Measurements from ENCODE around the gene PRSS27. TPM values are rescaled to one million over a fixed set of nuclear protein-coding genes. Genes with fewer than 3 reads are reported as not detected.
A peak's percentile ranks its signal among the peaks of the same experiment; 100 is the strongest.

PRSS27 gene
- total RNA-seq, 1 donor from 2014 or later, result 5.5 TPM

DNA sequence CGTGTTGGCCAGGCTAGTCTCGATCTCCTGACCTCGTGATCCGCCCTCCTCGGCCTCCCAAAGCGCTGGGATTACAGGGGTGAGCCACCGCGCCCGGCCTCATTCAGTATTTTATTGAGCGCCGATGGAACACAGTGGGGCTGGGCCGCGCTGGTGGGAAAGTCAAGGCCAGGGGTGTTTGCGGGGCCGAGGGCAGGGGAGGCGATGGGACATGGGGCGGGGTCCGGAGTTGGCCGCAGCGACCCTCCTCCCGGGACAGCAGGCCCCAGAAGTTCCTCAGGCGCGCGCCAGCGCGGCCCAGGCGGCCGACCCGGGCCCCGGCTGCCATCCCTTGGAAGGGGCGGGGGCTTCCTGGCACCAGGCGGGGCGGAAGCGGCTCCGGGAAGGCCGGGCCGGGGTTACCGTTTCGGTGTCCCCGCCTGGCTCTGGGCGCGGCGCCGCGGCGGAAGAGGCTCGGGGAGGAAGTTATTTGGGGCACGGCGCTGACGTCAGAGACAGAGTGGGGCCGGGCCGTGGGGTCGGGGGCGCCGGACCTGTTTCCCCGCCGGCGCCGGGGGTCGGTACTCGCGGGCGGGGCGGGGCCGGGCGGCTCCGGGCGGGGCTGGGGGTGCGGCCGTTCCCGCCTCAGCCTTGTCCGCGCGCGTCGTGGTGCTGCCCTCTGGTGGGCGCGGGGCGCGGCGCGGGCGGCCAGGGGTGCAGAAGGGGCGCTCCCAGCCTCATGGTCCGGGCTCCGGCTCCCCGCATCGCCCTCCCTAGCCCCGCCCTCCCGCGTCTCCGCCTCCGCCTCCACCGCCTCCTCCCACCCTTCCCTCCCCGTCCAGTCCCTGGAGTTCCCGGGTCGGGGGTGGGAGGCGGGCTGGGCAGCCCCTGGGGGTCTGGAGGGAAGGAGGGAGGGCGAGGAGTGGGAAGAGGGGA lies 952 bp upstream of the PRSS27 start:
- H3K9me3 Mint-ChIP-seq (ENCODE audit: unreplicated experiment), result no peaks in the 10 kb centered on the region
- H3K27me3 Mint-ChIP-seq (ENCODE audit: unreplicated experiment), result peaks cover 9% of the 10 kb centered on the region
- TF ChIP-seq, protein P1, sequence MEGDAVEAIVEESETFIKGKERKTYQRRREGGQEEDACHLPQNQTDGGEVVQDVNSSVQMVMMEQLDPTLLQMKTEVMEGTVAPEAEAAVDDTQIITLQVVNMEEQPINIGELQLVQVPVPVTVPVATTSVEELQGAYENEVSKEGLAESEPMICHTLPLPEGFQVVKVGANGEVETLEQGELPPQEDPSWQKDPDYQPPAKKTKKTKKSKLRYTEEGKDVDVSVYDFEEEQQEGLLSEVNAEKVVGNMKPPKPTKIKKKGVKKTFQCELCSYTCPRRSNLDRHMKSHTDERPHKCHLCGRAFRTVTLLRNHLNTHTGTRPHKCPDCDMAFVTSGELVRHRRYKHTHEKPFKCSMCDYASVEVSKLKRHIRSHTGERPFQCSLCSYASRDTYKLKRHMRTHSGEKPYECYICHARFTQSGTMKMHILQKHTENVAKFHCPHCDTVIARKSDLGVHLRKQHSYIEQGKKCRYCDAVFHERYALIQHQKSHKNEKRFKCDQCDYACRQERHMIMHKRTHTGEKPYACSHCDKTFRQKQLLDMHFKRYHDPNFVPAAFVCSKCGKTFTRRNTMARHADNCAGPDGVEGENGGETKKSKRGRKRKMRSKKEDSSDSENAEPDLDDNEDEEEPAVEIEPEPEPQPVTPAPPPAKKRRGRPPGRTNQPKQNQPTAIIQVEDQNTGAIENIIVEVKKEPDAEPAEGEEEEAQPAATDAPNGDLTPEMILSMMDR (IDR thresholded peaks at IDR 0.05), result peak; percentile 84
- H3K27ac Mint-ChIP-seq (ENCODE audit: unreplicated experiment), result peak overlapping the region; percentile 62
- DNase-seq (ENCODE audit: extremely low spot score, unreplicated experiment), result peak; percentile 95
- peaks cover 3% of the 10 kb centered on the region for H3K4me1 Mint-ChIP-seq (ENCODE audit: unreplicated experiment)
- peak overlapping the region; percentile 76 for H3K4me3 Mint-ChIP-seq (ENCODE audit: unreplicated experiment)
- H3K36me3 Mint-ChIP-seq (ENCODE audit: unreplicated experiment), result no peaks in the 10 kb centered on the region

DNA sequence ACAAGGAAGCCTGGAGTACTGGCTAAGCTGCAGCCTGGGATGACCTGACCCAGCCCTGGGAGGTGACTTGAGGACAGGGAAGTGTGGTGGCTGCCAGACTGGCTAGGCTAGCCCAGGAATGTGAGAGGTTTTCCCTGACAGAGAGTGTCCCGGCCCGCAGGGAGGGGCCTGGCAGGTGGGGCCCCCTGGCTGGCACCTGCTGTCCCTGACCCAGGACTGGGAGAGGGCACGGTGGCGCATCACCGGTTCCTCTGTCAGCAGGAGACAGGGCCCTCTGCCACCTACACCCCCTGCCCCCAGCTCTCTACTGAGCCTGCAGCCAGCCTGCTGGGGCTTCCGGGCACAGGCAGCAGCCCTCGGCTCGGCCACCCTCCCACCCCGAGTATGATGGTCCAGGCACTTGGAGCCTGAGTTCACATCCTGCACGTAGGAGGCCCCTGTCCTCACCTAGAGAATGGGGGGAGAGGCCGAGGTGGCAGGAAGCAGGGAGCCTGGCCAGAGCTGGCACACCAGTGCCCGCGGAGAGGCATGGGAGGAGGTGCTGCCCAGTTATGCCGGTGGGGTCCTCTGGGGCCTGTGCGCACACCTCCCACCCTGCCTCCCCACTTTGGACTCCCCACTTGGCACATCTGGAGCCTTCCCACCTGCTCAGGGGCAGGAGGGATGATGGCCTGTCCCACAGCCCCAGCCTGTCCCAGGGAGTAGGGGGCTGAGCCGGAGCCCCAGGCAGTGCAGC lies 528 bp downstream of the PRSS27 start:
- DNase-seq (ENCODE audit: extremely low spot score, unreplicated experiment), result no peak
- Mint-ChIP-seq H3K4me3 (ENCODE audit: unreplicated experiment) (peak overlapping the region; percentile 10), H3K4me1 (ENCODE audit: unreplicated experiment) (peaks cover 7% of the 10 kb centered on the region)

DNA sequence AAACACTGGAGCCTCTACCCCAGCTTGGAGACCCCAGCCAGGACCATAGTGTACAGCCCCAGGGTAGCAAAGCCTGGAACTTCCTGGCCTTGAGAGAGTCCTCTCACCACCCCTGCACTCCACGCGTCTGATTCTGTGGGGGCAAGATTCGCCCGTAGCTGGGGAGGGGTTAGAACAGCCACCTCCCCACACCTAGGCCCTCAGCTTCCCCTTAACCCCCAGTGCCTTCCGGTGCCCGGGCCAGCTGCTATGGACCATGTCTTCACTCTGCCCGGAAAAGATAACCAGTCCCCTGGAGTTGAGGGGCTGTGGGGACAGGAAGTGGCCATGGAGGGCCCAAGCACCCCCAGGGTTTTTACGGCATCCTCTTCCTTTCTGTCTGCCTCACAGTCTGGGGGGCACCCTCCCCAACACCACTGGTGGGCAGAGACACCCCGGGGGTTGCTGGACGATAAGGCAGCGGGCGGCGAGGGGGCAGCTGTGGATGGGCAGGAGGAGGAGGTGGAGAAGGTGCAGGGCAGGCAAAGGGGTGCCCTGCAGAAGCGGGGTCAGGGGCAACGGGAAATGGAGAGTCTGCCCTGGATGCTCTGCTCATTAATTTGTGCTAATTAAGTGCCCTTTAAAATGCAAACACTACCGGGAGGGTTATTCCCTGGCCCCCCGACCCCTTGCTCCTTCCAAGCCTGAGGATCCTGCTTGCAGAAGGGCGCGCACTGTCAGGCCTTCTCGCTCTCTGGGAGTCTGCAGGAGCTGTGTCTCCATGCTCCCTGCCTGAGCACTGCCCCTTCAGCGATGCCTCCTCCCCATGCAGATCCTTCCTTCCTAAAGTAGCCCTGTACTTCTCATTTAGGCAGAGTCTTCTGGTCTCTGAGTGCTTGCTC lies 2.4 kb downstream of the PRSS27 start:
- Mint-ChIP-seq H3K27me3 (ENCODE audit: unreplicated experiment) (no peaks in the 10 kb centered on the region), H3K4me1 (ENCODE audit: unreplicated experiment) (peaks cover 7% of the 10 kb centered on the region), H3K4me3 (ENCODE audit: unreplicated experiment) (no peak overlapping the region), H3K36me3 (ENCODE audit: unreplicated experiment) (no peaks in the 10 kb centered on the region), H3K9me3 (ENCODE audit: unreplicated experiment) (no peaks in the 10 kb centered on the region), H3K27ac (ENCODE audit: unreplicated experiment) (no peak overlapping the region)
- DNase-seq (ENCODE audit: extremely low spot score, unreplicated experiment), result no peak
- TF ChIP-seq, protein P1 (IDR thresholded peaks at IDR 0.05), result no peak

More for the DNA sequence above, 528 bp downstream of the PRSS27 start:
- TF ChIP-seq, protein P1 (IDR thresholded peaks at IDR 0.05), result no peak
- no peaks in the 10 kb centered on the region for H3K9me3 Mint-ChIP-seq (ENCODE audit: unreplicated experiment)
- no peaks in the 10 kb centered on the region for H3K36me3 Mint-ChIP-seq (ENCODE audit: unreplicated experiment)
- peaks cover 2% of the 10 kb centered on the region for H3K27me3 Mint-ChIP-seq (ENCODE audit: unreplicated experiment)
- no peak overlapping the region for H3K27ac Mint-ChIP-seq (ENCODE audit: unreplicated experiment)

DNA sequence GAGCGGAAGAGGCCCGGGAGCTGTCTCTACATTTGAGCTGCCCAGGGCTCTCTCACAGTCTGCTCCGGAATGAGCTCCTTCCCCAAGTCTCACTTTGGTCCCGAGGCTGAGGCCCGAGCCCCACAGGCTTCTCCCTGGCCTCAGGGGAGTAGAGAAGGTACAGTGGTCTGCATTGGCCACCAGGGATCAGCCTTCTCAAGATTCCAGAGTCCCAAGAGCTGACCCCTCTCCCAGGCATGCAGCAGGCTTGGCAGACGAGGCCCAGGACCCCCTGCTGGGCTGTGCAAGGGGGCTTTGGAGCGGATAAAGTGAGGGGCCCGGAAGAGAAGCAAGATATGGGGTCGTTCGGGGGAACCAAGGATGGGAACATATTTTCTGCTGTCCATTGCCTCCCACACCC lies 3.1 kb downstream of the PRSS27 start:
- Mint-ChIP-seq H3K27ac (ENCODE audit: unreplicated experiment) (no peak overlapping the region), H3K9me3 (ENCODE audit: unreplicated experiment) (no peaks in the 10 kb centered on the region), H3K4me1 (ENCODE audit: unreplicated experiment) (peaks cover 7% of the 10 kb centered on the region)

More for the DNA sequence above, 3.1 kb downstream of the PRSS27 start:
- TF ChIP-seq, protein P1 (IDR thresholded peaks at IDR 0.05), result no peak
- no peak overlapping the region for H3K4me3 Mint-ChIP-seq (ENCODE audit: unreplicated experiment)
- no peaks in the 10 kb centered on the region for H3K27me3 Mint-ChIP-seq (ENCODE audit: unreplicated experiment)
- DNase-seq (ENCODE audit: extremely low spot score, unreplicated experiment), result no peak
- H3K36me3 Mint-ChIP-seq (ENCODE audit: unreplicated experiment), result no peaks in the 10 kb centered on the region

Data from osteocyte (in vitro differentiated cells).